Neural progenitor cell (in vitro differentiated cells): Measurements from ENCODE around the gene TRAPPC11.

ENCODE experiments used
- EZH2 ChIP-seq: fragments of 200-600 bp; sonication (generic); IDR thresholded peaks from 2 replicates; pipeline ENCODE4 v1.6.1; 2017; ENCODE audit warnings: antibody characterized with exemption, mild to moderate bottlenecking, moderate library complexity
- EZH2phosphoT487 ChIP-seq: fragments of 200-600 bp; sonication (generic); IDR thresholded peaks from 2 replicates; pipeline ENCODE4 v1.6.1; 2017; ENCODE audit warnings: antibody characterized with exemption
- TF ChIP-seq, protein P1 (sequence below): fragments of 200-600 bp; sonication (generic); IDR thresholded peaks from 2 replicates; pipeline ENCODE4 v1.5.1; 2017; ENCODE audit warnings: antibody characterized with exemption, mild to moderate bottlenecking

DNA sequence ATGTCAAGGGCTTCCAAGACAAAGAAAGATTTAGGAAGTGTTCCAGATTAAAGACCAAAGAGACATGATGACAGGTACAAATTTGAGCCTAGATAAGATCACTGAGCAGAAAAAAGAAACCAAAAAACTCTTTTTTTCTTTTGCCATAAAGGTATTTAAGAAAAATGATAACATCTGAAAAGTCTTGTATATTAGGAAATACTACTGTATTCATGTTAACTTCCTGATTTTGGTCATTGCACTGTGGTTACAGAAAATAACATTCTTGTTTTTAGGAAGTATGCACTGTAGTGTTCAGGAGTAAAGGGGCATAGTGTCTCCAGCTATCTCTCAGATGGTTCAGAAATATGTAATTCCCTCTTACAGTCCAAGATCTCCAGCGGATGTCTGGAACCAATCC lies 37.2 kb upstream of the TRAPPC11 start:
- TF ChIP-seq EZH2 (no peak), EZH2phosphoT487 (no peak)
- TF ChIP-seq, protein P1, sequence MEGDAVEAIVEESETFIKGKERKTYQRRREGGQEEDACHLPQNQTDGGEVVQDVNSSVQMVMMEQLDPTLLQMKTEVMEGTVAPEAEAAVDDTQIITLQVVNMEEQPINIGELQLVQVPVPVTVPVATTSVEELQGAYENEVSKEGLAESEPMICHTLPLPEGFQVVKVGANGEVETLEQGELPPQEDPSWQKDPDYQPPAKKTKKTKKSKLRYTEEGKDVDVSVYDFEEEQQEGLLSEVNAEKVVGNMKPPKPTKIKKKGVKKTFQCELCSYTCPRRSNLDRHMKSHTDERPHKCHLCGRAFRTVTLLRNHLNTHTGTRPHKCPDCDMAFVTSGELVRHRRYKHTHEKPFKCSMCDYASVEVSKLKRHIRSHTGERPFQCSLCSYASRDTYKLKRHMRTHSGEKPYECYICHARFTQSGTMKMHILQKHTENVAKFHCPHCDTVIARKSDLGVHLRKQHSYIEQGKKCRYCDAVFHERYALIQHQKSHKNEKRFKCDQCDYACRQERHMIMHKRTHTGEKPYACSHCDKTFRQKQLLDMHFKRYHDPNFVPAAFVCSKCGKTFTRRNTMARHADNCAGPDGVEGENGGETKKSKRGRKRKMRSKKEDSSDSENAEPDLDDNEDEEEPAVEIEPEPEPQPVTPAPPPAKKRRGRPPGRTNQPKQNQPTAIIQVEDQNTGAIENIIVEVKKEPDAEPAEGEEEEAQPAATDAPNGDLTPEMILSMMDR = no peak
